ENCODE data around the gene NEK4. TPM values are rescaled to one million over a fixed set of nuclear protein-coding genes. Genes with fewer than 3 reads are reported as not detected.

NEK4 gene
- polyA plus RNA-seq, 3 donors from 2014 or later: 0.77 to 10.1 (median 5.1) TPM

DNA sequence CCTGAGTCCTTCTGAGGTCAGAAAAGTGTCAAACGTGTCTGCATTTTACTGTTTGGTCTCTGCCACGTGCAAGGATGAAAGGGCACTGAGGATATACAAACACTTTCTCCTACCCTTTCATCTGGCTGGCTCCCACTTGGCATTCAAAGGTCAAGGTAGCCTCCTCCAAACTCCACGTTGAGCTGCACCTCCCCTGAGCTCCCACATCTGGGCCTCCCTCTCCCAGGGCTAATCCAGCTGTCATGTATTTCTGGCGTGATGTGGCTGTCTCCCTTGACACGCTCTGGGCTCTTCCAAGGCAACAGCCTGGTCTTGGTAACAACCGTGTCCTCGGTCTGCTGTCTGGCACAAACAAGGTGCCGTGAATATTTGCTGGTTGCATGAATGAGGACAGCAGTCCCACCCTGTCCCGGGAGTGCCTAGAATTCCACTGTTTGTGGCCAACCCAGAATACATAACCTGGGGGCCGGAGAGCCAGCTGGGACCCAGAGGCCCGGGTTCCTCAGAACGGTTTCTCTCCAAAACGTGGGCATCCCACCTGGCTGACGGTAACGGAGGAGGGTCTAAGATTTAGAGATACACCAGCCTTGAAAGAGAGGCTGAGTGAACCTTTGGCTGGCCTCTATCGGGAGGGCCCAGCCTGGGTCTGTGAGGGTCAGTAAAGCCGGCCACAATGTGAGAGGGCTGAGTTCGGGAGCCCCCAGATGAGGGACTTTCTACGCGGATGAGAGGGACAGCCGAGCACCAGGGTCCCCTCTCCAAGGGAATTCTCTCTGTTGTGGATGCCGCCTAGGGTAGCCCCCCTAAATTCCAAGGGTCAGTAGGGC is 65.9 kb downstream of the NEK4 start:
- H3K4me1 Mint-ChIP-seq: peaks cover 34 to 39% of the 10 kb centered on the region in 2 donors

DNA sequence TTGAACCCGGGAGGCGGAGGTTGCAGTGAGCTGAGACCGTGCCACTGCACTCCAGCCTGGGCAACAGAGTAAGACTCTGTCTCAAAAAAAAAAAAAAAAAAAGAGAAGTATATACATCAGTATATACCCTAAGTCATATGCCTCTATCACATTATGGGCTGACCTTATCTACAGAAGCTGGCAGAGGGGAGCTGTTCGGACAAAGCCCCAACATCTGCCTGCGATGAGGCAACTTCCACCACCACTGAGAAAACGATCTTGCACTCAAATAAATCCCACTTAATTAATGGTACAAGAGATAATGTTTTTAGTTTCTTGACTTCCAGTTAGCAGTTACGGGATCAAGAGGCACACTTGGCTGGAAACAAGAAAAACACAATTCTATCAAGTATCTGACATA is 67.4 kb downstream of the NEK4 start:
- Mint-ChIP-seq H3K27ac (peak overlapping the region in 3 of 6 donors; percentile 31 to 78 (median 42)), H3K27me3 (ENCODE audit: low read depth in 3 of 3) (peaks cover 0 to 3% (median 0%) of the 10 kb centered on the region in 3 donors)
- DNase-seq: no peak

More for the DNA sequence above, 65.9 kb downstream of the NEK4 start:
- H3K4me3 Mint-ChIP-seq: peak overlapping the region; percentile 93 to 95 (median 94)
- H3K27me3 Mint-ChIP-seq (ENCODE audit: low read depth in 3 of 3): peaks cover 0 to 3% (median 0%) of the 10 kb centered on the region in 3 donors
- H3K9me3 Mint-ChIP-seq: no peaks in the 10 kb centered on the region
- H3K36me3 Mint-ChIP-seq: no peaks in the 10 kb centered on the region
- peak overlapping the region; percentile 91 to 95 (median 94) for H3K27ac Mint-ChIP-seq
- DNase-seq: no peak

DNA sequence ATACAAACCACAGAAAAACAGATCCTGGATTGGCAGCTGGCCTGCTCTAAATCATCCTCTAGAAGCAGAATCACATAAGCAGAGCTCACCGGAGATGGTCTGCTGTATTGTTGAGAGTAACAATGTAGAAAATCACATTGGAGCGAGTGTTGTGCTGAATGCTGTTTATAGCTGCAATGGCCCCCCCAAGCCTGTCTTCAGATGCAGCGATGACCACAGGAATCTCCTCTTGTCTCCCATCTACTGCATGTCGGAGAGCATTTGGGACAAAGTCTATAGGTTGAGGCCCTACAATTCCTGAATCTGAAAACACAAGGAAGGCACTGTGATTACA is 73.1 kb downstream of the NEK4 start:
- Mint-ChIP-seq H3K4me3 (peak overlapping the region in 4 of 5 donors; percentile 67 to 79 (median 70)), H3K36me3 (peaks cover 12 to 42% (median 31%) of the 10 kb centered on the region in 3 donors), H3K27ac (peak overlapping the region in 5 of 6 donors; percentile 85 to 95 (median 92)), H3K4me1 (peaks cover 24 to 30% of the 10 kb centered on the region in 2 donors), H3K9me3 (no peaks in the 10 kb centered on the region), H3K27me3 (ENCODE audit: low read depth in 3 of 3) (no peaks in the 10 kb centered on the region)
- DNase-seq: no peak

More for the DNA sequence above, 67.4 kb downstream of the NEK4 start:
- H3K4me1 Mint-ChIP-seq: peaks cover 35 to 39% of the 10 kb centered on the region in 2 donors
- H3K36me3 Mint-ChIP-seq: no peaks in the 10 kb centered on the region
- H3K4me3 Mint-ChIP-seq: peak overlapping the region in 3 of 5 donors; percentile 30 to 36 (median 32)
- H3K9me3 Mint-ChIP-seq: no peaks in the 10 kb centered on the region

DNA sequence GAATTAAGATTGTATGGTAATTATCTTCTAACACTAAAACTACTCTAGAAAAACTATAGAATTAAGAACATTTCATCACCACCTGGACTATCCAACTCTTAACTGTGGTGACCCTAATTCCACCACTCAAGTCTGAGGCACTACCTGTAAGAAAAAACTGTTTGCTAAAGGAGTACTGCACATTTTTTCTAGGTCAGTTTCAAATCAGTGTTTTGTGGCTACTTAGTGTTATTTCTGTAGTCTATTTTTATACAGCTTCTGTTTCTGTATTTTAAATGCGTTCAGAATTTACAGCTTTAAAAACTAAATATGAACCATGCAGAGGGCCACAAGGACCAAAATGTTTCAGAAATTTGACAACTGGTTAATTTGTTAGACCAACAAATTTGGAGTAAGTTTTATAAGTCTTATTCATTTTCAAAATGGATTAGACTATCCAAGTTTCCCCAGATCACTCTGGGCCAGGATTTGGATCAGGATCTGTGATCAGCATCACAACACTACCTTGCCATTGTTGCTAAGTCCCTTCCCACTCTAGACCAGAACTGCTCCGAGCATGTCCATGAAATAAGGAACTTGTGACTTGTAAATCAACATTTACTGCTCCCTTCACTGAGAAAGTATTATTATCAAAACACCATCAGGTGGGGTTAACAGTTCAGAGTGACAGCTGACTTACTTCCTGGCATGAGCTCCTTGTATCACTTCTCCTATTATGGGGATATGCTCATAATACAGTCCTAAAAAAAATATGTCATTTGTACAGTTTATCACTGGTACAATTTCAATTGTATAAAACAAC is 73.7 kb downstream of the NEK4 start:
- no peaks in the 10 kb centered on the region for H3K27me3 Mint-ChIP-seq (ENCODE audit: low read depth in 3 of 3)

DNA sequence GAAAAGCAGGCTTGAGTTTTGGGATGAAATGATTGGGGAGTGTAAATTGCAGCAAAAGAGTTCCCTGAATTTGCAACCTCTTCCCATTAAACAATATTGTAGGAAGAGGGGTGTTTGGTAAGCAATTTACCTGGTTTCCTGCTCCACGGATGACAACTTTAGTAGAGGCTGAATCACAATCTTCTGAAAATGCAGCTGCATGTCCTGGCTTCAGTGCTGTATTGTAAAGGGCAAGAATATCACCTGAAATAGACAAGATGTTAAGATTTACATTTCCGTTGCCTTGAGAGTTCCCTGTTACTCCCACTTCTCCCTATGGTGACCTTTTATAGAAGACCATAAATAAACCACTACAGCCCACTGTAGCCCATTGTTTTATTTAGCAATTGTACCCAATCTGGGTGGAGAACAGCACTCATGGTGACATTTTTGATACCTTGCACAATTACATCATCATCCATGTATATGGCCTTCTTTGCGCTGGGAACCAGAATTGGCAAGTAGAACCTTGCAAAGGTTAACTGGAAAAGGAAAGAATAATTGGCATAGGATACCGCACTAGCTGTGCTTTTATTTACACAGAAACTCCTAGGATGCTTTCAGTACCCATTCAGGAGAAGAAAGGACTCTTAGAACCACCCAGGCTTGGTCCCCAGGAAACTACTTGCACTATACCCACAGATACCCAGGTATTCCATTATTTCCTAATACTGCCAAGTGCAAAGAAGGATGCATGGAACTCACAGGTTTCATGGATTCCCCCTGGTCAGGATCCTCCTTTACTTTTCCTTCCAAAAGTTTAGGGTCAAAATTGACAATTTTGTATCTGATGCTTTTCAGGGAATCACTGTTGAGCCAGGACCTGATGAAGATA is 74.7 kb downstream of the NEK4 start:
- Mint-ChIP-seq H3K9me3 (no peaks in the 10 kb centered on the region), H3K4me3 (no peak overlapping the region), H3K4me1 (peaks cover 24 to 30% of the 10 kb centered on the region in 2 donors), H3K27ac (peak overlapping the region in 4 of 6 donors; percentile 27 to 93 (median 48)), H3K27me3 (ENCODE audit: low read depth in 3 of 3) (no peaks in the 10 kb centered on the region), H3K36me3 (peaks cover 12 to 48% (median 36%) of the 10 kb centered on the region in 3 donors)
- no peak for DNase-seq

More for the DNA sequence above, 73.7 kb downstream of the NEK4 start:
- peak in 2 of 3 donors; percentile 31 to 34 for DNase-seq
- Mint-ChIP-seq H3K27ac (peak overlapping the region in 5 of 6 donors; percentile 85 to 95 (median 92)), H3K4me3 (peak overlapping the region in 4 of 5 donors; percentile 67 to 79 (median 70)), H3K9me3 (no peaks in the 10 kb centered on the region), H3K4me1 (peaks cover 24 to 30% of the 10 kb centered on the region in 2 donors), H3K36me3 (peaks cover 12 to 44% (median 32%) of the 10 kb centered on the region in 3 donors)

DNA sequence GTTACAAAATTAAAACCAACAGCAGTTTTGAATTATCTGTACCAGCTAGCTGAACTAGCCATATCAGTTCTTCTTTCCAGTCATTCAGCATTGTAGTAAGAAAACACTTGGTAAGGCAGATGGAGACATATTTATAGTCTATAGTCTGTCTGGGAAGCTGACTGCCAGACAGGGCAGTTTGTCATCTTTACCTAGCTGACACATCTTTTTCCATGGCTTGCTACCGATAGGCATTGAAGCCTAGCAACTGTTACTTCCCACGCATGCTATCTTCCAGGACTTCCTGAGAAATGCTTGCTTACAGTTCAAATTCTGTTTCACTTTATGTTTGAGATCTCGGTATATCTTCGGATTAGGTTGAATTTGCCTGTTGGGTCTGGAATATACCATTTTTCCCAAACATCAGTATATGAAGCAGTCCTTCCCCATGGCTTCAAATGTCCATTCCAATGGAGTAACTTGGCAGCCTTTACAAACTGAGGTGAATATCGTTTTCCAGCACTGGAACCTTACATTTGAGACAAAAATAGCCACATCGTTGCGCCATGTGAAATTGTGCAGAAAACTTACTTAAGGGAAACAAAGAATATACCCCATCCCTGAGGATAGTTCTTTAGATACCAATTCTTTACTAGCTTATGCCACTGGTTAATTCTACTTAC is 76.1 kb downstream of the NEK4 start:
- H3K4me3 Mint-ChIP-seq: no peak overlapping the region
- peaks cover 20 to 58% (median 43%) of the 10 kb centered on the region in 3 donors for H3K36me3 Mint-ChIP-seq
- no peaks in the 10 kb centered on the region for H3K27me3 Mint-ChIP-seq (ENCODE audit: low read depth in 3 of 3)
- no peak for DNase-seq
- peak overlapping the region in 3 of 6 donors; percentile 29 to 57 (median 40) for H3K27ac Mint-ChIP-seq
- H3K4me1 Mint-ChIP-seq: peaks cover 24 to 30% of the 10 kb centered on the region in 2 donors
- no peaks in the 10 kb centered on the region for H3K9me3 Mint-ChIP-seq

DNA sequence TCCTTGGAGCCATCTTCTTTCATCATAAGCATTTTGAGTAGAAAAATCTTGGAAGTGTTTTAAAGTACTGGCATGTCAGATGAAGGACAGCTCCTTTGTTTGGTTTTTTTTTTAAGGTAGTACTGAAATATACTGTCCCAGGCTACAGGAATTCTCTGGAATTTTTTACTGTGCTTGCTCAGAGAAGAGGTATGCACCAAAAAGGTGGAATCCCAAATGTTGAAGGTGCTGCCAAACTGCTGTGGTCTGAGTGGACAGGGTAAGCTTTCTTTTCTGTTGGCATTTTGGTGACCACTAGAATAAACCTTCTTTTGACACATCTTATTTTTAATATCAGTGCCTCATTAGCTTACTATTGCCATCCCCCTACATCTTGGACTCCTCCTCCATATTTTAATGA is 77.7 kb downstream of the NEK4 start:
- no peak overlapping the region for H3K4me3 Mint-ChIP-seq
- H3K9me3 Mint-ChIP-seq: no peaks in the 10 kb centered on the region
- H3K4me1 Mint-ChIP-seq: peaks cover 24 to 30% of the 10 kb centered on the region in 2 donors
- peaks cover 24 to 73% (median 54%) of the 10 kb centered on the region in 3 donors for H3K36me3 Mint-ChIP-seq
- no peaks in the 10 kb centered on the region for H3K27me3 Mint-ChIP-seq (ENCODE audit: low read depth in 3 of 3)
- peak overlapping the region in 2 of 6 donors; percentile 6 to 55 for H3K27ac Mint-ChIP-seq
- no peak for DNase-seq

DNA sequence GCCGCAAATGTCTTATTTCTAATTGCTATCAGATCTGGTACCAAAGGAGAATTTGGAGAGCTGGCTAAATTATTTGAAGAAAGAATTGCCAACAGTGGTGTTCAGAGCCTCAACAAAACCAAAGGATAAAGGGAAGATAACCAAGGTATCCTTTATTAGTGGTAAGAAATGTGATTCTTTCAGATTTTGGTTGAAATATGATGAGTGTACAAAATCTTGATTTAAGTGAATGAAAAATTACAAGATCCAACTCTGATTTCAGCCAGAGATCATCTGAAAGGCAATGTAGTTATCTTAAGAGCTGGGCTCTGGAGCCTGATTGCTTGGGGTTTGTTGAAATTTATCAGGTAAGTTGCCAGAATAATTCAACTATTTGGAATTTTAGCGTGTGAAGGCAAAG is 80.2 kb downstream of the NEK4 start:
- peak overlapping the region in 1 of 6 donors; percentile 52 for H3K27ac Mint-ChIP-seq
- DNase-seq: no peak
- H3K36me3 Mint-ChIP-seq: peaks cover 24 to 64% (median 55%) of the 10 kb centered on the region in 3 donors
- peaks cover 17 to 22% of the 10 kb centered on the region in 2 donors for H3K4me1 Mint-ChIP-seq
- no peak overlapping the region for H3K4me3 Mint-ChIP-seq
- no peaks in the 10 kb centered on the region for H3K9me3 Mint-ChIP-seq
- peaks cover 5 to 8% (median 5%) of the 10 kb centered on the region in 3 donors for H3K27me3 Mint-ChIP-seq (ENCODE audit: low read depth in 3 of 3)

DNA sequence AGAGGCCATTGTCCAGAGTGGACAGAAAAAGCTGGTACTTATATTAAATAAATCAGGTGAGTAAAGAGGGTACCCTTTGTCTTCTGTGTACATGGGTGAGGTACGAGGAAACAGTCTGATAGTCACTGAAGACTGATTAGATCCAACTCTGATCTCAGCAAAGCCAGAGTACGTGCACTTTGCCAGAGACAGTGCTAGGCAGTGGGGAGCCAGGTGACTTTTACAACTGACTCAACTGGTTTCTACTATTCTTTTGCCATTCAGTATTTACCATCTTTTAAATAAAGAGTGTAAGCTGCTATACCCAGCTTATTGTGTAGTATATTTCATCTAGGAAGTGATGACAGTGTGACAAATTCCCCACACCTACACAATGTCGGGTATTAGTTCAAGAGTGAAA is 81.6 kb downstream of the NEK4 start:
- no peak for DNase-seq
- Mint-ChIP-seq H3K4me1 (peaks cover 23 to 31% of the 10 kb centered on the region in 2 donors), H3K9me3 (no peaks in the 10 kb centered on the region), H3K27me3 (ENCODE audit: low read depth in 3 of 3) (peaks cover 5 to 12% (median 5%) of the 10 kb centered on the region in 3 donors), H3K27ac (peak overlapping the region in 1 of 6 donors; percentile 53), H3K4me3 (no peak overlapping the region), H3K36me3 (peaks cover 20 to 50% (median 40%) of the 10 kb centered on the region in 3 donors)

DNA sequence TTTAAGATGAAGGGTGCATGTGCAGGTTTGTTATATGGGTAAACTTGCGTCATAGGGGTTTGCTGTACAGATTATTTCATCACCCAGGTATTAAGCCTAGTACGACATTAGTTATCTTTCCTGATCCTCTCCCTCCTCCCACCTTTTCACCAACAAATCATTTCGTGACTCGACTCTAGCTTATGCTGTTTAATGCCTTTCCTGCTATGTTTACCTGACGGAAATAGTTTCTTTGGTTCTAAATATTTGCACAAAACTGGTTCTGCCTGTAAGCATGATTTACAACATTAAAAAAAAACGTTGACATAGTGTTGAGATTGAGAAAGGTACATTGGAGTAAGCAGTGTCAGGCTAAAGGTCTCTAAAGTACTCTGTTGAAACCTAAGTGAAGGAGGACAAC is 82.5 kb downstream of the NEK4 start:
- Mint-ChIP-seq H3K4me3 (no peak overlapping the region), H3K4me1 (peaks cover 27 to 34% of the 10 kb centered on the region in 2 donors), H3K36me3 (peaks cover 14 to 41% (median 34%) of the 10 kb centered on the region in 3 donors), H3K27me3 (ENCODE audit: low read depth in 3 of 3) (peaks cover 5 to 12% (median 5%) of the 10 kb centered on the region in 3 donors), H3K27ac (peak overlapping the region in 3 of 6 donors; percentile 11 to 49 (median 48)), H3K9me3 (no peaks in the 10 kb centered on the region)
- no peak for DNase-seq

DNA sequence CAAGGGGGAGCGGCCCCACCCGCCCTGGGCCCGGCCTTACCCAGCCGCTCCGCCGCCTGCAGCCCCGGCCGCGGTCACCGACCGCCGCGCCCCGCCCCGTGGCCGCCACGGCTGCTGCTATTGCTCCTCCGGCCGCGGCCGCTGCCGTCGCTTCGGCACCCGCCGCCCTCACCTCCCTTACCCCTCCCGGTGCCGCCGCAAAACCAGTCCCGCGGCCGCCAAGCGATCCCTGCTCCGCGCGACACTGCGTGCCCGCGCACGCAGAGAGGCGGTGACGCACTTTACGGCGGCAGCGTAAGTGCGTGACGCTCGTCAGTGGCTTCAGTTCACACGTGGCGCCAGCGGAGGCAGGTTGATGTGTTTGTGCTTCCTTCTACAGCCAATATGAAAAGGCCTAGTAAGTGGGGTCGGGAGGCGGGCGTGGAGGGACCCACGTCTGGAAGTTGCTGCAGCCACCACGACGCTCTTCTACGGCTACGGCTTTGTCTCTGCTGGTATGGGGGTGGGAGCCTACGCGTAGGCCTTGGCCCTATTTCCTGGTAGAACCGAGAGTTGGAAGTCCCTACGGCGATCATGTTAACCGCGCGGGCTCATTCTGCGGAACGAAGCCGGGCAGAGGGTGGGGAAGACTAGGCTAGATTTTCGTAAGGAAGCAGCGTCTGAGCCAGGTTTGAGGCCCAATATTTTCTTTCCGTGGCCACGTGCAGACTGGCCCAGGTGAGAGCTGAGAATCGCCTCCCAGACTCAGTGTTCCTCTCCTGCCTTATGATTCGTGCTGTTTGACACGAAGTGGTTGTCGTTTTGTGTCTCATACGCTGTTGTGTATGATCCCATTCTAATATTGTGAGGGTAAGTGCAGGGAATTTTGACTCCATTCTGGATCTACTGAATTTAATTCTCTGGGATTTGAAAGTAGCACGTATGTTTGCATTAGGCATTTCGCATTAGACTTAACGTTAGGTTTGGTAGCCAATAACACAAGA is 84.7 kb downstream of the NEK4 start, which contains the start of the genes GNL3 and PBRM1:
TSS of gene GNL3 (plus strand) at position 324 of the 983 bp plus-strand sequence. CDS start at position 385, 61 bp downstream.
TSS of gene PBRM1 (minus strand) at position 205 of the 983 bp plus-strand sequence.
- Mint-ChIP-seq H3K27me3 (ENCODE audit: low read depth in 3 of 3) (peaks cover 5 to 12% (median 5%) of the 10 kb centered on the region in 3 donors), H3K9me3 (no peaks in the 10 kb centered on the region), H3K4me1 (peaks cover 37 to 50% of the 10 kb centered on the region in 2 donors), H3K4me3 (peak within 1 kb of the TSS; percentile 91 to 99 (median 97)), H3K27ac (peak within 1 kb of the TSS; percentile 96 to 100 (median 98)), H3K36me3 (peaks cover 12 to 28% (median 21%) of the 10 kb centered on the region in 3 donors)
- peak; percentile 92 to 93 (median 93) for DNase-seq
